Psoas muscle (tissue), 8 donors: ENCODE measurements around the gene RFLNA. TPM values are rescaled to one million over a fixed set of nuclear protein-coding genes. Genes with fewer than 3 reads are reported as not detected.

ENCODE experiments used
- ATAC-seq, 4 donors: fragments of 200-7000 bp; cut with Tn5 transposase; one replicate each; pipeline ENCODE4 v1.9.1; 2020; ENCODE audit warnings: moderate library complexity in 3 of 4, mild to moderate bottlenecking in 2 of 4
- DNase-seq, 2 donors: peaks; one replicate each; pipeline ENCODE4 v3.0.0-alpha.2; 2020
- H3K27ac ChIP-seq: fragments of 200-600 bp; one replicate; pipeline ENCODE4 v1.8.0; 2022
- H3K27me3 ChIP-seq, 3 donors: fragments of 200-600 bp in 1 of 3; one replicate each; pipeline versions ENCODE4 v1.6.1 to v1.8.0; 2013 to 2022; ENCODE audit warnings: low read length in 2 of 3, mild to moderate bottlenecking in 2 of 3, moderate library complexity in 1 of 3; ENCODE audit not compliant: insufficient read depth in 3 of 3
- H3K36me3 ChIP-seq, 2 donors: fragments of 200-600 bp in 1 of 2; one replicate each; pipeline versions ENCODE4 v1.6.1 to v1.8.0; 2013 to 2022; ENCODE audit warnings: low read depth in 1 of 2, mild to moderate bottlenecking in 1 of 2, moderate library complexity in 1 of 2; ENCODE audit not compliant: insufficient read depth in 1 of 2
- H3K4me1 ChIP-seq: fragments of 200-600 bp; one replicate; pipeline ENCODE4 v1.8.0; 2022
- H3K4me3 ChIP-seq: fragments of 200-600 bp; one replicate; pipeline ENCODE4 v1.8.0; 2022; ENCODE audit warnings: mild to moderate bottlenecking
- H3K9me3 ChIP-seq: fragments of 200-600 bp; one replicate; pipeline ENCODE4 v1.8.0; 2022
- WGBS, 3 donors: extraction: QIAGEN DNeasy Blood & Tissue Kit; methylation state at CpG; one replicate each; pipeline versions ENCODE4 v1.1.6 to v1.1.7; 2013; 5-methylcytosine and 5-hydroxymethylcytosine counted together
- intact Hi-C, 2 donors: fragments of 100-400 bp; cut with DNase I; formaldehyde crosslinking; loops; one replicate each; pipeline versions ENCODE4 v1.11.0 to v1.14.2; 2022
- polyA plus RNA-seq, 3 donors: library from polyadenylated mRNA; stranded (reverse); fragments of 200-250 nt; gene quantifications; one replicate each; pipeline ENCODE4 v1.2.3, GENCODE V29; 2013
- total RNA-seq, 4 donors: library from RNA; stranded (reverse); fragmentation: NEBNext Ultra II Directional in 2 of 4; extraction: Animal tissue kit (Norgen Biotek cat#: 25700) in 2 of 4; gene quantifications; one replicate each; pipeline versions ENCODE4 v1.2.1 to v1.2.4, GENCODE V29; 2021 to 2023
- TF ChIP-seq, protein P1 (sequence below): fragments of 200-600 bp; IDR thresholded peaks from one replicate; pipeline ENCODE4 v1.8.0; 2022; ENCODE audit warnings: antibody characterized with exemption
- donor health status: healthy with polysubstance abuse.
- donor health status: DM: no; HTN: no; CAD: no; lungs with moderate emphysema.
- donor health status: Bipolar disorder and iron deficiency.
- donor health status: healthy.
- donor health status: DM: yes; HTN: yes; CAD: no.
- donor health status: DM: no; HTN: no; CAD: no.
- donor health status: DM: no; HTN: no; CAD: no.
- donor health status: DM: yes; HTN: yes; CAD: no.

Gene RFLNA
- total and polyA plus RNA-seq, 7 donors, result 0.38 to 7.8 (median 0.70) TPM

- no peak overlapping the region for H3K4me3 ChIP-seq
- H3K27me3 ChIP-seq, result no peaks in the 10 kb centered on the region
- DNase-seq (no peak), ATAC-seq (no peak)
- H3K4me1 ChIP-seq, result no peaks in the 10 kb centered on the region
- WGBS, 3 donors, result 86 to 88% (median 86%) methylated on average over 17 of the region's 17 CpGs
- TF ChIP-seq, protein P1, sequence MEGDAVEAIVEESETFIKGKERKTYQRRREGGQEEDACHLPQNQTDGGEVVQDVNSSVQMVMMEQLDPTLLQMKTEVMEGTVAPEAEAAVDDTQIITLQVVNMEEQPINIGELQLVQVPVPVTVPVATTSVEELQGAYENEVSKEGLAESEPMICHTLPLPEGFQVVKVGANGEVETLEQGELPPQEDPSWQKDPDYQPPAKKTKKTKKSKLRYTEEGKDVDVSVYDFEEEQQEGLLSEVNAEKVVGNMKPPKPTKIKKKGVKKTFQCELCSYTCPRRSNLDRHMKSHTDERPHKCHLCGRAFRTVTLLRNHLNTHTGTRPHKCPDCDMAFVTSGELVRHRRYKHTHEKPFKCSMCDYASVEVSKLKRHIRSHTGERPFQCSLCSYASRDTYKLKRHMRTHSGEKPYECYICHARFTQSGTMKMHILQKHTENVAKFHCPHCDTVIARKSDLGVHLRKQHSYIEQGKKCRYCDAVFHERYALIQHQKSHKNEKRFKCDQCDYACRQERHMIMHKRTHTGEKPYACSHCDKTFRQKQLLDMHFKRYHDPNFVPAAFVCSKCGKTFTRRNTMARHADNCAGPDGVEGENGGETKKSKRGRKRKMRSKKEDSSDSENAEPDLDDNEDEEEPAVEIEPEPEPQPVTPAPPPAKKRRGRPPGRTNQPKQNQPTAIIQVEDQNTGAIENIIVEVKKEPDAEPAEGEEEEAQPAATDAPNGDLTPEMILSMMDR, result no peak
- intact Hi-C loops, result no loop called here
- H3K9me3 ChIP-seq, result no peaks in the 10 kb centered on the region
- no peaks in the 10 kb centered on the region for H3K36me3 ChIP-seq
- no peak overlapping the region for H3K27ac ChIP-seq
These were observed 16.6 kb downstream of the RFLNA start for GRCh38 chr12:124311292-124312109.

DNA sequence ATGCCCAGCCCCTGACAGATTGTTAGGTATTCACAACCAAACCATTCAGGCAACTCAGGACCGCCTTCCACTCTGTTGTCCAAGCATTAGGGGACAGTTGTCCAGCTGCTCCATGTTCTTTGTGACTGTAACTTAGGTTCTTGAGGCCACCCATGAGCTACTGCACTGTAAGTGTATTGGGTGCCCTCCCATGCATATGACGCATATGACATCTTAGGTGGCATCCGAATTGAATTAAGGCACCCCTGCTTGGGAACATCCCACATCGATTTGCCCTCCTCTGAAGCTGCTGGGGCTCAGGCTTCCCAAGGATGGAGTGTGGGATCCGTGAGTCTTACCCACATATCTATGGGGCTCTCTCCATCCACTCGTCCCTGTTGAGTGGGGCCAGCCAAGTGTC lies 17.7 kb downstream of the RFLNA start:
- WGBS, 3 donors, result 78 to 81% (median 79%) methylated on average over 6 of the region's 6 CpGs
- DNase-seq, result no peak
- no peak overlapping the region for H3K27ac ChIP-seq
- H3K36me3 ChIP-seq, result no peaks in the 10 kb centered on the region
- intact Hi-C loops, result no loop called here
- H3K4me1 ChIP-seq, result no peaks in the 10 kb centered on the region
- no peak for ATAC-seq
- no peak overlapping the region for H3K4me3 ChIP-seq
- H3K27me3 ChIP-seq, result no peaks in the 10 kb centered on the region
- TF ChIP-seq, protein P1, result no peak
- no peaks in the 10 kb centered on the region for H3K9me3 ChIP-seq

DNA sequence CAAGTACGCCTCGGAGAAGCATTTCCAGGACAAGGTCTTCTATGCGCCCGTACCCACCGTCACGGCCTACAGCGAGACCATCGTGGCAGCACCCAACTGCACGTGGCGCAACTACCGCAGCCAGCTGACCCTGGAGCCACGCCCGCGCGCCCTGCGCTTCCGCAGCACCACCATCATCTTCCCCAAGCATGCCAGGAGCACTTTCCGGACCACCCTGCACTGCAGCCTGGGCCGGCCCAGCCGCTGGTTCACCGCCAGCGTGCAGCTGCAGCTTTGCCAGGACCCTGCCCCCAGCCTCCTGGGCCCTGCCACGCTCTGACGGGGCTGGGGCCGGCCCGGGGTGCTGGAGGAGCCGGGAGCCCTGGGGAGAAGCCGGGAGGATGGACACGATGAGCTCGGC lies 19.3 kb downstream of the RFLNA start:
- intact Hi-C loops, result no loop called here
- DNase-seq (no peak), ATAC-seq (no peak)
- Histone ChIP-seq H3K27ac (no peak overlapping the region), H3K27me3 (no peaks in the 10 kb centered on the region), H3K36me3 (no peaks in the 10 kb centered on the region), H3K4me1 (no peaks in the 10 kb centered on the region), H3K9me3 (no peaks in the 10 kb centered on the region), H3K4me3 (no peak overlapping the region)
- TF ChIP-seq, protein P1, result no peak
- 87 to 91% (median 91%) methylated on average over 30 of the region's 30 CpGs for WGBS, 3 donors

GRCh38 chr12:124314766-124315165 lies 19.9 kb downstream of the RFLNA start:
- DNase-seq (no peak), ATAC-seq (no peak)
- intact Hi-C loops, result loop anchor here in 1 of 2 donors (5.0 kb wide), 2 partner anchors 257 to 277 kb away; no protein-coding TSS in a partner anchor
- Histone ChIP-seq H3K9me3 (no peaks in the 10 kb centered on the region), H3K36me3 (no peaks in the 10 kb centered on the region), H3K4me3 (no peak overlapping the region), H3K4me1 (no peaks in the 10 kb centered on the region), H3K27me3 (no peaks in the 10 kb centered on the region), H3K27ac (no peak overlapping the region)
- TF ChIP-seq, protein P1, result no peak
- 72 to 90% (median 78%) methylated on average over 9 of the region's 9 CpGs for WGBS, 3 donors
